Measurements from ENCODE around the gene ASTN2.

- TF ChIP-seq GATA3 (IDR thresholded peaks at IDR 0.05; ENCODE audit: low read depth, low read length) (no peak), GATA2 (IDR thresholded peaks at IDR 0.05; ENCODE audit: low read depth, low read length) (no peak)
Measured at GRCh38 chr9:116425244-116425643, 989.6 kb downstream of the ASTN2 start.

Measured in SH-SY5Y (cell line).